ELR (cell line): ENCODE measurements around the gene BARHL2.

Experiments used
- DNase-seq: peaks from one replicate; pipeline ENCODE4 v3.0.0-alpha.2; 2015; ENCODE audit warnings: low read depth

The BARHL2 gene

DNA sequence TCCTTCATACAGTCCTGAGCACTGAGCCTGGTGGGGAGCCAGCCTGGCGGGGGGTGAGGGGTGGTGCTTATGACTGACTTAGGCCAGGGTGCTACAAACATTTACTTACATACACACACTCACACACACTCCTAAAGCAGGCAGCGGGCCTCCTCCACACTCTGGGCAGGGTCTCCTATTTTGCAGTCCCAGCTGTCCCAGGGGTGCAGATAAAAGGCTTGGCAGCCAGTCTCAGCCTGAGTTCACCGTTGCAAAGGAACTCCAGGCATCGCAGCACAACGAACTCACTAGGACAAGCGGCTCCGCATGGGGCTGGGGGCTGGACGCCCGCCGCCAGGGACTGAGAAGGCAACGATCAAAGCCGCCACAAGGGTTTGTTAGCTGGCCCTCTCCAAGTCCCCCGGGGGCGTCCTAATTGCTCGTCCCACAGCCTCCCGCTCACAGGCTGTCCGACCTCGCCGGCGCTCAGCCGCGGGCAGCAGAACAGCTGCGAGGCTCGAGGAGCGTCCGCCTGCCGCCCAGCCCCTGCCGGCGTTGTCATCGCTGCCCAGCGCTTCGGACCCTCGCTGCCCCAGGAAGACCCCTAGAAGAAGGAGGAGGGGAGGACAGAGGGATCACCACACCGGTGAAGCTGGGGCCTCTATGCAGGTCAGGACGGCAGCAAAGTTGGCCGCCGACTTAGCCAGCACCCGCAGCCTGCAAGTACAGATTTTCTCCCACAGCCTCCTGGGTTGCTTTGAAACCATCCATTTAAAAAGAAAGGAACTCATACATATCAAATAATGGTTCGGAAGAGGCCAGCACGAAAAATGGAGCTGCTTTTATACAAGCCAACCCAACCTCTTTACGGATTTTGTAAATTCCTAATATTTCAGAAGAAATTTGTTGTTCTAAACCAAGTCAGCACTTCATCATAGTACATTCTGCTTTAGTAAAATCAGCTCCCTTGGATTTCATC lies 6.2 kb downstream of the BARHL2 start:
- no peak for DNase-seq

- no peak for DNase-seq
Observed at GRCh38 chr1:90709535-90709934, 7.6 kb downstream of the BARHL2 start.

DNA sequence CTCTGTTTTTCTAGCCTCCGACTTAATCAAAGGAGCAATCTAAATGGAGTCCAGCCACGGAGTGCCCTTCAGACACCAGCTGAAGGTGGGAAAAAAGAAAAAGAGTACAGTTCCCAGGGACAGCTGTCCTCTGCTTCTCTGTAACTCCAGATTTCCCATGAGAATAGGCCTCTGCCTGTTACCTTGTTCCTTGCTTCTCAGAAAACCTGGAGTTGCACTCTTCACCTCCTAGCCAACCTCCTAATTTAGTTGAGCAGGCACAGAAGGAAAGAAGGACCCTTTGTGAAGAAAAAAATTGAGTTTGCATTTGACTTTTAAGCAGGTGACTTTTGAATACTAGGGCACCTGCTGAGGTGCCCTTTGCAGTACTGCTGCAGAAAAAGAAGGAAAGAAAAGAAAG lies 8.3 kb downstream of the BARHL2 start:
- no peak for DNase-seq

DNA sequence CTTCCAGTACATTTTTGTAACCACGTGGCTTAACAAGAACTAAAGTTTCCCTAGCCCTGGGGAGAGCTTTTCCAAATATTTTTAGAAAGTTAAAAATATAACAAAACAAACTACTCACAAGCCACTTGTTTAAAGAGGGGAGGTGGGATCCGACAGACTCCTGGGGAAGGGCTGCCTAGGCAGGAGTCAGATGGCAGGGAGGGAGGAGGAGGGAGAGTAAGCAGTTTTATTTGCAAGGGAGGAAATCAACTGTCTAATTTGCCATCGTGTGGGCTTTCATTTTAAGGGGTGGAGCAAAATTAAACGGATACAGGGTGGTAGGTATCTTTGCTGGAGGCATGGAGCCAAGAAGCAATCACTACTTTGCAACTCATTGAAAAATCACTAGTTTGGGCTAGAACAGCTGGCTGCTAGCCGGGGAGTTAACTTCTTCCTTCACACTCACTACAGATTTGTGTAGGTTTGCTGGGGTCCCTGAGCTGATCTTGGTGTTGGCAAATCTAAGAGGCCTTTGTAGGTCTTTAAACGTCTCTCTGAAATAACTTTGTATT lies 8.8 kb downstream of the BARHL2 start:
- no peak for DNase-seq

DNA sequence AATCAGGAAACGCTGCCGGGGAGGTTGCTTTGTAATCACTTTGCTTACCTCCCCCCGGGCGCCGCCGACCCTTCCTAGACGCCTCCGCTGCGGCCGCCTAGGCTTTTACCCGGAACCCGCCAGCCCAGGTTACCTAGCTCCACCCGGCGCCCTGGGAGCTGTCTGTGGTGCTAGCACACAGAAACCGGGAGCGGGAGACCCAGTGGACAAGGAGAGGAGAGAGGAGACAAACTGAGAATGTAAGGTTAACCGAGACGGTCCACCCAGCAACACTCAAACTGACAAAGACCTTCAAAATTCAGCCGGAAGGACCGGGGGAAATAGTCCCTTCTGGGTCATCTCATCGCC lies 9.8 kb downstream of the BARHL2 start:
- DNase-seq = no peak

GRCh38 chr1:90706437-90707362 lies 10.4 kb downstream of the BARHL2 start:
- no peak for DNase-seq

DNA sequence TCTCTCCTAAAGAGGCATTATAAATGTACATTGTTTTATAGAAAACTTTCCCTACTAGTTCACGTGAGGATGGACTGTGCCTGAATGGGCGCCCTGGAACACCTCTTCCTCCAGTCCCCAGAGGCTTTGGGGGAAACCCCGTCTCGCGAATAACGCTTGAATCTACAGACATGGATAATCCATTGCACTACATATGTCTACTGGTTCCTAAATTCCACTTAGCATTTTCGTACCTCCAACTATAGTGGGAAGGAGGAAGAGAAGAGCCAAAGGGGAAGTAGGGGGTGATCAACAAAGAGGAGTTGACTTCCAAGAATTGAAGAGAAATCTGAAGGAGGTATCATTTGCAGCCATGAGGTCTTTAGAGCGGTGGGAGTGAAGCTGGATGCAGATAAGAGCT lies 11.1 kb downstream of the BARHL2 start:
- DNase-seq = no peak

GRCh38 chr1:90704817-90705216 lies 12.3 kb downstream of the BARHL2 start:
- no peak for DNase-seq

DNA sequence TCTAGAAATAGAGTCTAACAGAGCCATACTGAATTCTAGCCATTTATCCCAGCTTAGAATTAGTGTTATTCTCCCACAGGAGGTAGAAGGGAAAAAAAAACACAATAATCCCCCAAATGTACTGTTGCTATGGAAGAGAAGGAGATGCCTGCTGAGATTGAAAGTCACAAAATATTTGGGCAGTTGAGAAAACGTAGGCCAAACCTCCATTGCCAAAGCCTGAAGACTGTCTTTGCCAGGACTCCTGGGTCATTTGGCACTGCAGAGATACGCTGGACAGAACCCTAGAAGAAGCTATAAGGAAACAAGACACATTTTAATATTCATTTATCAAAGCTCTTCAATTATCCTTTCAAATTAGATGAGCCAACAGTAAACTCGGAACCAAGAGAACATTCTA lies 22.3 kb downstream of the BARHL2 start:
- no peak for DNase-seq

DNA sequence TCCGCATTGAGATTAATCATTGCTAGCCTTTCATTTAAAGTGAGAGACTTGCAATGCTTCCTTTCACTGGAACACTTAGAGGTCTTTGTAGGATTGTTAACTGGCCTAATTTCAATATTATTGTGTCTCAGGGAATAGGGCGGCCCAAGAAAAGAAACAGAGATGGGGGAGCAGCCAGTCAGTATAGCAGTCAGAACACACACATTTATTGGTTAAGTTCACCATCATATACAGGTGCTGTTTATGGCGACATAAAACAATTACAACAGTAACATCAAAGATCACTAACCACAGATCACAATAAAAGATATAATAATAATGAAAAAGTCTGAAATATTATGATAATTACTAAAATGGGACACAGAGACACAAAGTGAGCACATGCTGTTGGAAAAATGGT lies 29.4 kb downstream of the BARHL2 start:
- no peak for DNase-seq

DNA sequence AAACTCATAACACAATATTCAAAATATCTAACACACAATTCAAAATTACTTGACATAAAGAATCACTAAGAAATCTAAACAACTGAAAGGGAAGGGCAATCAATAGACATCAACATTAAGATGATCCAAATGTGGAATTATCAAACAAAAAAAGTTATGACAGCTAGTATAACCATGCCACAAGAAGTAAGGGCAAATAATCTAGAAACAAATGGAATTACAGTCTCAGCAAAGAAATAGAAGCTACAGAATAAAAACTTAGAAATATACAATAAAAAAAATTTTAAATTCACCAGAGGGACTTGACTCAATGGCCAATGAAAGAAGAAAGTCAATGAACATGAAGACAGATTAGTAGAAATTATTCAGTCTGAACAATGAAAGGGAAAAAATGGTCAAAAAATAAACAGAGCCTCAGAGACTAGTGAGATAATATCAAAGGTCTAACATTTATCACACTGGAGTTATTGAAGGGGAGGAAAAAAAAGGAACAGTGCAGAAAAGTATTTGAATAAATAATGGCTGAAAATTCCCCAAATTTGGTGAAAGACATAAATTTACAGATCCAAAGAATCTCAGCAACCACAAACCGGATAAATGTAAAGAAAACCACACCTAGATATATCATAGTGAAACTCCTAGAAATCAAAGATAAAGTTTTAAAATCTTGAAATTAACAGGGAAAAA lies 41.8 kb downstream of the BARHL2 start:
- no peak for DNase-seq

DNA sequence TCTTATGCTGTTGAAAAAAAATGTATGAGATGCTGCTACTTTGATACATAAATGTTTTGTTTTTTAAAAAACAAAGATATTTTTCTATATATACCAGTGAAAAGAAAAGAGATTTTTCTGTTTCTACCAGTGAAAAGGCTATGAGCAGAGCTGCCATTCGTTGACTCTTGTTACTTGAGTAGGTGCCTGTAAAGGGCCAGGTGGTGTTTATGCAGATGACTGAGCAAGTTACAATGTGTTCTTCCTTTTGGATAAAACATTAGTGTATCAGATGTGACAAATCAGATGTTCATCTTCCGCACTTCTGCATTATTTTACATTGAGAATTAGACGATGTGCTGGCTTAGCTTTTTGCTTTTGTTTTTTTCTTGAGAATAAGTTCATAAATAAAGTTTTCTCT lies 45.4 kb downstream of the BARHL2 start:
- DNase-seq = no peak

- DNase-seq = no peak
Observed at GRCh38 chr1:90671251-90671650, 45.9 kb downstream of the BARHL2 start.
